HEK293T (cell line): Measurements from ENCODE around the gene OSCP1.

Experiments
- CTCF ChIA-PET: fragments of 350-600 bp; formaldehyde crosslinking; extraction: SDS; loops from one replicate; lab custom pipeline; 2021; ENCODE audit warnings: antibody characterized with exemption, inconsistent platforms; lab: Yijun Ruan, JAX
- POLR2A ChIA-PET: fragments of 350-600 bp; formaldehyde crosslinking; extraction: SDS; loops from one replicate; lab custom pipeline; 2020; ENCODE audit warnings: antibody characterized with exemption, inconsistent platforms; lab: Yijun Ruan, JAX
- DNase-seq: peaks from one replicate; pipeline ENCODE4 v3.0.0; 2012; ENCODE audit warnings: mixed read lengths; ENCODE audit errors: extremely low spot score
- ARNT ChIP-seq: fragments of 450-650 bp; IDR thresholded peaks from 2 replicates; pipeline ENCODE4 v1.6.1; 2017; ENCODE audit warnings: mild to moderate bottlenecking
- BHLHE40 ChIP-seq: fragments of 450-650 bp; IDR thresholded peaks from 2 replicates; pipeline ENCODE4 v1.6.1; 2016; ENCODE audit warnings: mild to moderate bottlenecking, moderate library complexity, borderline replicate concordance
- CTBP1 ChIP-seq: fragments of 450-650 bp; IDR thresholded peaks from 2 replicates; pipeline ENCODE4 v1.6.1; 2016; ENCODE audit warnings: borderline replicate concordance
- ELF4 ChIP-seq: fragments of 450-650 bp; IDR thresholded peaks from 2 replicates; pipeline ENCODE4 v1.6.1; 2017; ENCODE audit warnings: antibody characterized with exemption
- FOXA1 ChIP-seq: fragments of 450-650 bp; IDR thresholded peaks from 2 replicates; pipeline ENCODE4 v1.6.1; 2016; ENCODE audit warnings: mild to moderate bottlenecking
- FOXK2 ChIP-seq: fragments of 450-650 bp; IDR thresholded peaks from 2 replicates; pipeline ENCODE4 v1.6.1; 2016; ENCODE audit warnings: mild to moderate bottlenecking
- FOXM1 ChIP-seq: fragments of 450-650 bp; IDR thresholded peaks from 2 replicates; pipeline ENCODE4 v1.6.1; 2017; ENCODE audit warnings: mild to moderate bottlenecking, borderline replicate concordance
- HDGF ChIP-seq: fragments of 450-650 bp; IDR thresholded peaks from 2 replicates; pipeline ENCODE4 v1.6.1; 2017; ENCODE audit warnings: antibody characterized with exemption, borderline replicate concordance
- L3MBTL2 ChIP-seq: fragments of 450-650 bp; conservative IDR thresholded peaks from 2 replicates; pipeline ENCODE4 v1.6.1; 2016; ENCODE audit warnings: mild to moderate bottlenecking
- LEF1 ChIP-seq: fragments of 450-650 bp; IDR thresholded peaks from 2 replicates; pipeline ENCODE4 v1.6.1; 2017; ENCODE audit warnings: mild to moderate bottlenecking, borderline replicate concordance
- NFRKB ChIP-seq: fragments of 450-650 bp; IDR thresholded peaks from 2 replicates; pipeline ENCODE4 v1.6.1; 2016; ENCODE audit warnings: mild to moderate bottlenecking, moderate library complexity
- SP1 ChIP-seq: fragments of 450-650 bp; IDR thresholded peaks from 2 replicates; pipeline ENCODE4 v1.6.1; 2017
- SUZ12 ChIP-seq: fragments of 450-650 bp; IDR thresholded peaks from 2 replicates; pipeline ENCODE4 v1.6.1; 2016; ENCODE audit warnings: mild to moderate bottlenecking
- TARDBP ChIP-seq: fragments of 450-650 bp; IDR thresholded peaks from 2 replicates; pipeline ENCODE4 v1.6.1; 2016
- ZNF384 ChIP-seq: fragments of 450-650 bp; IDR thresholded peaks from 2 replicates; pipeline ENCODE4 v1.6.1; 2016
- TF ChIP-seq, protein P1 (sequence below): fragments of 450-650 bp; IDR thresholded peaks from 2 replicates; pipeline ENCODE4 v1.6.1; 2016

OSCP1 gene

DNA sequence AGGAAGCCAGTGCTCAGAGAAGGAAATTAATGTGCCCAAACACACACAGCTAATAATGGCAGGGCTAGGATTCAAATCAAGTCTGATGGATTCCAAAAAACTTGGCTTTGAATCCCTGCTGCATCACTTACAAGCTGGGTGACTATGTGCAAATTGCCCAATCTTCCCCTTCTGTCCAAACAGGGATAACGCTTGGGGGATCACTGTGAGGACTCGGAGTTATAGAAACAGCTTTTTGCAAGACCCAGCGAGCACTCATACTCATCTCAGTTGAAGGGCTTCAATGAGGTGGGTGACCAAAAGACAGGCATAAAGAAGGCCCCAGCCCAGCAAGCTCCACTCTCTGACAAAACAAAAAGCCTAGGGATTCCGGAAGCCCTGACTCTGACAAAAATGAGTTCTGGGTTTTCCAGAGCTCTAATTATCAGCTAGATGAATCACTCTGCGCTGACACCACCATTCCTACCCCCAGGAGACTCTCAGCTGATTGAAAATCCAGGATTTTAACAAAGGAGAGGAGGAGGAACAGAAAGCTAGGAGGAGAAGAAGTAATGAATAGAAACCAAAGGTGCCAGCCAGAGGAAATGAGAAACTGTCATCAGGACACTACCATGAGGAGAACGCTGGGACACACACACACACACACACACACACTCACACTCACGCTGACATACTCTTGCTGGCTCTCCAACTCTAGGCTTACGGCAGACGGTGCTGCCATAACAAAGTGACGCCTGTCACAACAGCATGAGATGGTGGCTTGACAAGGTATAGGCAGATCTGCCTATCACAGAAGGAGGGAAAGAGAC is 62.9 kb downstream of the OSCP1 start:
- POLR2A ChIA-PET = interaction anchor here (0.7 to 3.9 kb wide), 19 partner anchors 11 to 255 kb away, joined by 3 to 147 read pairs (median 4); partner anchors contain the start of genes LSM10, MRPS15, OSCP1 and THRAP3
- no peak for TF ChIP-seq ARNT
- no peak for TF ChIP-seq CTBP1
- no peak for TF ChIP-seq NFRKB
- no peak for TF ChIP-seq FOXM1
- no peak for TF ChIP-seq ZNF384
- TF ChIP-seq L3MBTL2 = no peak
- TF ChIP-seq FOXA1 = no peak
- no peak for TF ChIP-seq SUZ12
- no peak for TF ChIP-seq ELF4
- TF ChIP-seq FOXK2 = no peak
- TF ChIP-seq, protein P1, sequence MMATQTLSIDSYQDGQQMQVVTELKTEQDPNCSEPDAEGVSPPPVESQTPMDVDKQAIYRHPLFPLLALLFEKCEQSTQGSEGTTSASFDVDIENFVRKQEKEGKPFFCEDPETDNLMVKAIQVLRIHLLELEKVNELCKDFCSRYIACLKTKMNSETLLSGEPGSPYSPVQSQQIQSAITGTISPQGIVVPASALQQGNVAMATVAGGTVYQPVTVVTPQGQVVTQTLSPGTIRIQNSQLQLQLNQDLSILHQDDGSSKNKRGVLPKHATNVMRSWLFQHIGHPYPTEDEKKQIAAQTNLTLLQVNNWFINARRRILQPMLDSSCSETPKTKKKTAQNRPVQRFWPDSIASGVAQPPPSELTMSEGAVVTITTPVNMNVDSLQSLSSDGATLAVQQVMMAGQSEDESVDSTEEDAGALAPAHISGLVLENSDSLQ = no peak
- no peak for TF ChIP-seq LEF1
- no peak for TF ChIP-seq HDGF
- TF ChIP-seq SP1 = no peak
- TF ChIP-seq TARDBP = no peak
- no peak for TF ChIP-seq BHLHE40
- CTCF ChIA-PET = interaction anchor here (0.6 to 1.3 kb wide), 3 partner anchors 12 to 618 kb away, joined by 3 to 5 read pairs (median 5); partner anchors contain the start of gene CLSPN
- DNase-seq = no peak

DNA sequence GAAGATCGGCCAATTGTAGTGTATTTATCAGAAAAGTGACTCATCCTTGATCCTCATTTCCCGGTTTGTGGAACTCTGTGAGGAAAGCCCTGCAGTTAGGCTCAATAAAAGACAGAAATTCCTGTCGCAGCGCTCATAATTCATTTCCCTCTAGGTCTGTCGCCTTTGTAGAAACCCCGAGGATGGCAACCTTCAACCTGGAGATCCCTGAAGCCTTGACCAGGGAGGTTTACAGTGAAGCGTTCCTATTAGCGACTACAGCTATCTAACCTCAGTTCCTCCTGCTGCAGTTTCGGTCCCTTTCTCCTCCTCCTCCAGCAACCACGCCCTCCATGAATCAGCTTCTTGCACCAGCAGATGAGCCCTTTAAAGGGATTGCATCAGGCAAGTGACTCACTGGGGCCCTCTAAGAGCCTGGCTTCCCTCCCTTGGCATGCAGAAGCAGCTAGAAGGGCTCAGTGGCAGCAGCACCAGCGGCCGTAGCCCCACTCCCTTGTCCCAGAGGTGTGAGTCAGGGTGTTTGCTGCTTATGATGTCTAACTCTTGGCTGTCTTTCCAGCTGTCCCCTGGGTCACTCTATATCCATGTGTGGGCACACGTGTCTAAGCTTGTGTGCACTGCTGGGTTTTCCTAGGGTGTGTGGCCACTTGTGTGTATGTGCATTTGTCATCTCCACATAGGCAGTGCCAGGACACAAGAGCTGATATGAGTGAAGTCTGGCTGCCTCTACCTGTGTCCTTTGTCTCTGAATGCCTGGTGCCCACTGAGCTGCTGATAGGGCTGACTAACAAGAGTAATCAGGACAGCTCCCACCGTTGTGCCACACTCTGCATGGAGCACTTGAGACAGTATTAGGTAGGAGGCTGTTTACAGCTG is 63.7 kb downstream of the OSCP1 start:
- ChIA-PET CTCF (interaction anchor here (0.6 to 1.3 kb wide), 3 partner anchors 13 to 617 kb away, joined by 3 to 5 read pairs (median 5); partner anchors contain the start of gene CLSPN), POLR2A (interaction anchor here (0.5 to 3.9 kb wide), 23 partner anchors 10 to 255 kb away, joined by 3 to 147 read pairs (median 4); partner anchors contain the start of genes LSM10, MRPS15, OSCP1 and SH3D21)
- peak; percentile 78 for DNase-seq
- TF ChIP-seq TARDBP (no peak), HDGF (no peak)
- TF ChIP-seq, protein P1 = peak; percentile 61

DNA sequence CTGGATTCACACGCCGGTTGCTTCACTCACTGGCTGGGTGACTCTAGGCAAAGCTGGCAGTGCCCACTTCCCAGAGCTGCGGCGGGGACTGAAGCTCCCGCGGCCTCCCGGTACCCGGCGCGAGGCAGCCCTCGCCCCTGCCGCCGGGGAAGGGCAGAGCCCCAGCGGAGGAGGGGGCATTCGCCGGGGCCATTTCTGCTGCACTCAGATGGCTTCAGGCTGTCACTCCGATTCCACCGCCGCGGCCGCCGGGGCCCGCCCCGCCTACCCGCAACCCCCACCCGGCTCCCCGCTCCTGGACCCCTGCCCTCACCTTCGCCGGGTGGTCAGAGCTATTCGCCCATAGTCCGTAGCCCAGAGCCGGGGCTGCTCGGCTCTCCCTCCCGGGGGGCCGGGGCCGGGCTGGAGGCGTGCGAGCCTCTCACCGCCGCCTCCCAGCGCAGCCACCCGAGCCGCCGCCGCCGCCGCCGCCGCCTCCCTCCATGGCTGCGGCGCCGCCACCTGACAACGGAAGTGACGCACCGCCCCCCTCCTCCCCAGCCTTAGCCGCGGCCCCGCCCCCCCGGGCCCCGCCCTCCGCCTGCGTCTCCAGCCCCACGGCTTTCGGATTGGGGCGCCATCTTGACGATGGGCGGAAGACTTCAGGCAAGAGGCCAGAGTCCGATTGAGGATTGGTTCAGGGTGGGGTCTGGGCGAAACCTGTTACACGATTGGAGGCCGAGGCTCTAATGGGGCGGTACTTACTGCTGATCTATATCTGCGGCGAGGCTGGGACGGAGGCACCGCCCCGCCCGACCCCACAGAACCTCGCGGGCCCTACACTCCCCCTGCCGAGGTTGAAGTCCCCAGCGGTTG is 64.6 kb downstream of the OSCP1 start, which contains the start of gene STK40:
Gene STK40, minus strand, starts transcription at position 515 of the 855 bp plus-strand sequence. CDS start 24,592 bp downstream, outside the sequence.
- TF ChIP-seq, protein P1 = peak; percentile 82
- TF ChIP-seq LEF1 (no peak), SUZ12 (no peak), TARDBP (no peak), SP1 (no peak)
- peak; percentile 96 for DNase-seq
- ChIA-PET POLR2A (interaction anchor here (0.7 to 3.9 kb wide), 20 partner anchors 11 to 237 kb away, joined by 3 to 147 read pairs (median 4); partner anchors contain the start of genes LSM10, MRPS15, OSCP1 and SH3D21), CTCF (no interaction called here)

DNA sequence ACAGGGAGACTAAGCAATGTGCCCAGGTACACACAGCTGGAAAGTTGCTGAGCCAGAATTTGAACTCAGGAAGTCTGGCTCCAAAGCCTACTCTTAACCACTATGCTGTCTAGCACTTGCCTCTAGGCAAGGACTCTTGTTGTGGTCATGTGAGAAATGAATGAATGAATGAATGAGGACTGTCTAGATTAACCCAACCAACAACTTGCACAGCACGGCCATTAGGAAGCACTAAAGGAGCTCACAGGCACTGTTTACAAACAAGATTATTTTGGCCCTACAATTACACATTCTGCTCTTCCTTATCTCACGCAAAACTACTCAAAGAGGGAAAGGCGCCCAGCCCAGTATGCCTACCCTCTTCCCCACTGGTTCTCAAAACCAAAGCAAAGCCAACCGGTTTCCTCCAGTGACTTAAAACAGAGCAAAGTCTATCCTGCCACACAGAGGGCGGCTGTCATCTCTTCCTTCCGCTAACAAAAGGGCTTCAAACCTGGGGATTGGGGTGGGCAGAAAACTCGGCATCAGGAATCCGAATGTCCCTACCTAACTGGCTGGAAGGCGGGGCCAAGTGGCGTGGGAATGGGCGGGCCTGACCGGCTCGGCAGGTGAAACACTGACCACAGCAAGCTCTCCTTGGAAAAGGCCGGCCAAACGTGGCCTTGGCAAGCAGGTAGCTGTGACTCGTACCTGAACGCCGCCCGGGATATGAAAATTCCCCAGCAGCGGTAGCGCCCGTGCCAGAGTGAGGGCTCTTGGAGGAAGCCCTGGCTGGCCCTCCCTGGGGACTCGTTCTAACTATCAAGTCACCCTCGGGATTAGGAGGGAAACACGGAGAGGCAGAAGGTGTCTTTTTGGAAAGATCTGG is 65.5 kb downstream of the OSCP1 start:
- ChIA-PET POLR2A (interaction anchor here (0.6 to 1.4 kb wide), 4 partner anchors 8 to 116 kb away, joined by 3 to 7 read pairs (median 5); partner anchors contain the start of gene LSM10), CTCF (interaction anchor here (0.6 kb wide), 1 partner anchor 12 kb away, joined by 7 read pairs; no protein-coding TSS in a partner anchor)
- DNase-seq = peak; percentile 28
- TF ChIP-seq BHLHE40 = no peak

DNA sequence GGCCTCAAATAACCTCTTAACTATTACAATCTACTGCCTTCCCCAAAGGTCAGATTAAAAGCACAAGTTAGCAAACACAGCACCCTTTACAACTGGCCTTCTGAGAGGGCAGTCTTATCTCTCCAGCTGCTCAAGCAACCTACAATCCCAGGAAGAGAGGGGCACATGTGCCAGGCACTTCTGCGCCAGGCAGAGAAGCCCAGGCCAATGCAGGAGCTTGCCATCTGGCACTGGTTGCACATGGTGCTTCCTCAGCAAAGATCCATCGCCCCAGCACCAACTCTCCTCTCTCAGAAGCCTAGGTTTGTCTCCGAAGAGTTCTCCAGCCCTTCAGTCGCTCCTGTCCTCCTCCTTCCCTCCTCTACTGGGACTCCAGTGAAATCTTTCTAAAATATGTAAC is 67.0 kb downstream of the OSCP1 start:
- no peak for DNase-seq
- TF ChIP-seq FOXA1 (no peak), BHLHE40 (no peak), FOXM1 (no peak), L3MBTL2 (no peak), FOXK2 (no peak), SP1 (no peak), ZNF384 (no peak)
- TF ChIP-seq, protein P1 = no peak
- ChIA-PET POLR2A (interaction anchor here (1.0 to 1.2 kb wide), 2 partner anchors 14 to 81 kb away, joined by 3 read pairs; partner anchors contain the start of genes LSM10 and MRPS15), CTCF (no interaction called here)
